HG02588 (cell line): ENCODE data around the gene CENPX.
"Not testable (repeated sequence)": the region's sequence is repeated elsewhere in the genome, so short reads cannot be mapped to it uniquely, and the experiment has no call there.

Source experiments
- ATAC-seq: cut with Tn5 transposase; IDR thresholded peaks from one replicate; pipeline ENCODE4 v1.9.1; 2021; ENCODE audit warnings: mild to moderate bottlenecking, moderate library complexity; ENCODE audit not compliant: unreplicated experiment

CENPX gene

DNA sequence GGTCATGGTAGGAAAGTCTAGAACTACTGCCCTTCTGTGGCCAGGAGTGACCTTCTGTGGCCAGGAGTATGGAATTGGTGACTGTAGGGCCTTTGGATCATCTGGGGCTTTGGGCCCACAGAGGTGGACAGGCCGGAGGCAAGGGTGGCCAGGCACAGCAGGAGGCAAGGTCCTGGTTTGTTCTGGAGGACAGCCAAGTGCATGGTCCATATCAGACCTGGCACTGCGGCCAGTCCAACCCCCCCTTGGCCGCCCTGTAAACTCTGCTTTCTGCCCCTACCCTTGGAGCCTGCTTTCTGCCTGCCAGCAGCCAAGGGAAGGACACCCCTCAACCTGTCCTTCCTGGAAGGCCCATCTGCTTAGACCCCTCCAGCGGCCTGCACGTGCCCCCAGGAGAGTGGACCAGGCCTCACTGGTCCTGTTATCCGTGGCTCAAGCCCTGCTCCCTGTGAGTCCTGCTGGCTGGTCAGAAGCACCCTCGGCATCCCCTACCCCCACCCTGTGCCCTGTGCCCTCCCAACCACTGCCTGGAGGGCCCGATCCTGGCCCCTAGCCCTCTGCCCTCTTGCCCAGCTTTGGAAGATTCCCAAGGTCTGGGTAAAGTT is 17.1 kb upstream of the CENPX start:
- ATAC-seq: no peak

DNA sequence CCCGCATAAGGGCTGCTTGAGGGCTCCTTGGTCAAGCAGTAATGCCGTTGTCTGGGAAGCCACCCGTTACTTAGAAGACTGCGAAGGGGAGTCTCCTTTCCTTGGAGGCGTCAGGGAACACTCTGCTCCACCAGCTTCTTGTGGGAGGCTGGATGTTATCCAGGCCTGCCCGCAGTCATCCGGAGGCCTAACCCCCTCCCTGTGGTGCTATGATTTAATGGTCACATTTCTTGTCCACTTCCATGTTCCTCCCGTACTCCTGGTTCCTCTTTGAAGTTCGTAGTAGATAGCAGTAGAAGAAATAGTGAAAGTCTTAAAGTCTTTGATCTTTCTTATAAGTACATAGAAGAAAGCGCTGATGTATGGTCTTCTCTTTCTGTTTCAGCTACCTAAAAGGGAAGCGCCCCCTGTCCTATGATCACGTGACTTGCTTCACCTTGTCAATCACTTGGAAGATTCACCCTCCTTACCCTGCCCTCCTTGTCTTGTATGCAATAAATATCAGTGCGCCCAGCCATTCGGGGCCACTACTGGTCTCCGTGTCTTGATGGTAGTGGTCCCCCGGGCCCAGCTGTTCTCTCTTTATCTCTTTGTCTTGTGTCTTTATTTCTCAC is 16.2 kb upstream of the CENPX start:
- not testable (repeated sequence) for ATAC-seq

DNA sequence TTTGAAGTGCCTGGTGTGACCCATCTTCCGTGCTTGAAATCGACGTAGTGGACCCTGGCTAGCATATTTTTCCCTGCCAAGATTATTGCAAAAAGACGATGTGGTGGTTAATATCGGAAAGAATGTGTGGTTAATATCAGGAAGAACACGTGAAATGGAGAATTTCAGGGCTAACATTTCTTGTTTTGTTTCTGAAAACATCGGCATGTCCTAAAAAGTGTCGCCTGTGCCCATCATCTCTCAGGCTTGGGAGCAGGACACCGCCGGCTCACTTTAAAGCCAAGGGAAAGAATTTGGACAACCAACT is 15.2 kb upstream of the CENPX start:
- ATAC-seq: no peak

DNA sequence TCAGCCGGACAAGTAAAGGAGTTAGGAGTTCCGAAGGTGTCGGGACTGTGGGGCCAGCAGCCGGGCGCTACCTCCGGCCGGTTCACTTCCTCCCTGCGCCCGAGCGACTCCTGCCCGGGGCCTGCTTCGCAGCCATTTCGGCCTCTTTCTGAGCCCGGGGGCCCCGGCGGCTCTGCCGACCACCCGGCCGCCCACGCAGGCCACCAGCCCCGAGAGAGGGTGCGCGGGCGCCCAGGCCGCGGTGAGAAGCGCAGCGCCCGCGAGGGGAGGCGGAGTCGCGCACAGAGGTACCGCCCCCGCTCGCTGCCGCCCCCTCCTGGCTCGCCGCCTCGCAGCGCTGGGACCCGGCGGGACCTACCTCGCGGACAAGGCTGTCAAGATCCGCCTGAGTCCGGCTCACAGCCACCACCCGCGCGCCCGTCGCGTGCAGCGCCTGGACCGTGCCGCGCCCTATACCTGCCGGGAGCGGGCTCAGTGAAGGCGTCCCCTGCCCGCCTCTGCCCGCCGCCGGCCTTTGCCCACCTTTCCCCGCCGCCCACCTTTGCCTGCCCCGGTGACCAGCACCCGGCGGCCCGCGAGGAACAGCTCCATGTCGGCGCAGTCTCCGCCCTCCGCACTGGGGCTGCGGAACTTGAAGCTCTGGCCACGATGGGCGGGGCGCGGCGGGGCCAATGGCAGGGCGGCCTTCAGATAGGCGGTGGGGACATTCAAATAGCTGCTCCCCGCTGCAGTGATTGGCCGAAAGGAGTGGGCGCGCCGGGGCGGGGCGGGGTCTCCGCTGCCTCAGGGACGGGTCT is 14.6 kb upstream of the CENPX start, which contains the start of gene DCXR:
Gene DCXR (minus strand): TSS at position 606 of the 797 bp plus-strand sequence. CDS start 15 bp downstream, at position 591.
- ATAC-seq: peak; percentile 81

DNA sequence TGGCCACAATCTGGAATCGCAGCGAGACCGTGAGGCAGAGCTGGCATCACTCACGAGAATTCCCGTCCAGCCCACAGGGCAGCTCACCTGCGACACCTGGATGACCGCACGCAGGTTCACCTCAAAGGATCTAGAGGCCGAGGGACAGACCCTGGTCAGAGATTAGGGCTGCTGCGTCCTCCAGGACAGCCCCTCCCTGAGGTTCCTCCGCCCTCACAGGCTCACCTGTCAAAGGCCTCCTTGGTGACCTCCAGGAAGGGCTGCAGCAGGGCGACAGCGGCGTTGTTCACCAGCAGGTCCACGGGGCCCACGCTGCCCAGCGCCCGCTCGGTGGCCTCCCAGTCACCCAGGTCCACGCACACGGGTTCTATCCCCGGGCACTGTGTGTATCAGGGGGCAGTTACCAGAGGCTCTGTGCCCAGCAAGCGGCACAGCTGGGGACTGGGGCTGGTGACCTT is 14.0 kb upstream of the CENPX start:
- ATAC-seq: no peak

DNA sequence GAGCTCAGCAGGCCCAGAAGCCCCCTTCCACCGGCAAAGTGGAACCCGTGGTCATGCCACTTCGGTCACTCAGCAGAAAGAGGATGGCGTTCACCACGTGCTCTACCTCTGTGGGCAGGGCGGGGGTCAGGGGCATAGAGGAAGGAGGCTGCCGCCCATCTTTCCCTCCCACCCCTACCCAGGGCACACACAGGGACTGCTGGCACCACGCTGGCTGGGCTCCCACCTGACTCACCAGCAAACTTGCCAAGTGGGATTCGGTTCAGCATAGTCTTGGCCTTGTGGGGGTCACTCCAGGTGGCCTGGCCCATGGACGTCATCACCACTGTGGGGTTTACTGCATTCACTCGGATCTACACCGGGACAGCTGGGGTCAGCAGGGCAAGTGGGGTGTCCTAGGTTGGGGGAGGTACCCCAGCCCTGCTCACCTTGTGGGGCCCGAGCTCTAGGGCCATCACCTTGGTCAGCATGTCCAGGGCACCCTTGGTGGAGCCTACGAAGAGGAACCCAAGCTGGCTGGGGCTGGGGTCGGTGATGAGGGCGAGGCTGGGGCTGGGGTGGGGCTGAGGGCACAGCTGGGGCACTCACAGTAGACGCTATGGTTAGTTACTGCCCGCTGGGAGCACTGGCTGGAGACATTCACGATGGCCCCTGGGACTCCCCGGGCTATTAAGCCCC is 13.4 kb upstream of the CENPX start:
- ATAC-seq: no peak

DNA sequence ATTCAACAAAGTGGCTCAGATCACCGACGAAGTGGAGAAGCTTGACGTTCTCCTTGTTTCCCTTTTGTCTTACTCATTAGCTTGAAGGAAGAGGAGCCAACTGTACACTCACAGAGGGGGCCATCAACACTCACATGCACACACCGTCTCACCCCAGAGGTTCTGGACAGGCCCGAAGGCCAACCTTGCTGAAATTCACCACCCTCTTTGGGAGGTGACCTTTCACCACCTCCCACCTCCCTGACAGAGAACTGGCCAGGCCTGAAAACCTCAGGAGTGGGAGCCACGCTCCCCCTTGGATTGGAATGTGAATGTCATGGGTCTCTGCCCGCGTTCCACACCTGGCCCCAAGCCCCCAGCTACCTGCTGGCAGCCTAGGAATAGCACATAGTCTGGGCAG is 12.8 kb upstream of the CENPX start:
- no peak for ATAC-seq

DNA sequence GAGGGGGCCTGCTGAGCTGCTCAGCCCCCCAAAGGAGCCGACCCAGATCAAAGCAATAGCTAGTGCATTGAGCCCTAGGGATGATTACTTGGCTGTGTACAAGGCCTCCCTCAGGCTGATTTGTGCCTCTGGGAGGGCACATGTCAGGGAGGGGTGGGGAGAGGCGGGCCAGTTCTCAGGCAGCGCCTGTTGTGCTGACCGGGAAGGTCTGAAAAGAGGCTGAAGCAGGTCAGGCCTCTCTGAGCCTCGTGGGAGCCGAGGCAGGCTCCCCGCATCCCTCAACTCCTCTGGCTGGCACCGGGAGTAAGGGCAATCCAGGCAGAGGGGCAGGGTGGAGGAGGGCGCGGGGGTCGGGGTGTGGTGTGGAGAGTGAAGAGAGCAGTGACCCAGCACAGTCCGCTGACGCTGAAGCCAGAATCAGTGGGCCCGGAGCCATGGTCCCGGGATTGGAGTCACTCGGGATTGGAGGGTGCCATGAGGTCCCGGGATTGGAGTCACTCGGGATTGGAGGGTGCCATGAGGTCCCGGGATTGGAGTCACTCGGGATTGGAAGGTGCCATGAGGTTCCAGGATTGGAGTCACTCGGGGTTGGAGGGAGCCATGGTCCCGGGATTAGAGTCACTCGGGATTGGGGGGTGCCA is 11.8 kb upstream of the CENPX start:
- no peak for ATAC-seq

DNA sequence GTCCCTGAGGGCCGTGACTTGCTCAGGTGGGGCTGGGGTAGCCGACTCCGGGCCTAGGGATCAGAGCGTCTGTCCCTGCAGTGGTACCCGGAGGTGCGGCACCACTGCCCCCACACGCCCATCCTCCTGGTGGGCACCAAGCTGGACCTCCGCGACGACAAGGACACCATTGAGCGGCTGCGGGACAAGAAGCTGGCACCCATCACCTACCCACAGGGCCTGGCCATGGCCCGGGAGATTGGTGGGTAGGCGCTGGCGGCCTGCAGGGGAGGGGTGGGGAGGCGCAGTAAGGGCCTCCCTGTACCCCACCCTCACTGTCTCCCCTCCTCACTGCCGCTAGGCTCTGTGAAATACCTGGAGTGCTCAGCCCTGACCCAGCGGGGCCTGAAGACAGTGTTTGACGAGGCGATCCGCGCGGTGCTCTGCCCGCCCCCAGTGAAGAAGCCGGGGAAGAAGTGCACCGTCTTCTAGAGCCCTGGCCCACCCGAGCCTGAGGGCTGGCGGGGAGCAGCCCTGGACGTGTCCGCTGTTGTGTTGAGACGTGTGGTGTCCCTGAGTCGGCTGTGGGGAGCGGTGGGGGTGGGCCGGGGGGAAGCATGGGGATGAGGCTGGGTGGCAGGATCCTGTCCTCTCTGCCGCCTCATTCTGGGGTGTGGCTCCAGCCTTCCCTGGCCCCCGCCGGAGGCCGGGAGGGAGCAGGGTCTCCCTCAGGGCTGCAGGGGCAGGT is 10.8 kb upstream of the CENPX start:
- ATAC-seq: no peak

DNA sequence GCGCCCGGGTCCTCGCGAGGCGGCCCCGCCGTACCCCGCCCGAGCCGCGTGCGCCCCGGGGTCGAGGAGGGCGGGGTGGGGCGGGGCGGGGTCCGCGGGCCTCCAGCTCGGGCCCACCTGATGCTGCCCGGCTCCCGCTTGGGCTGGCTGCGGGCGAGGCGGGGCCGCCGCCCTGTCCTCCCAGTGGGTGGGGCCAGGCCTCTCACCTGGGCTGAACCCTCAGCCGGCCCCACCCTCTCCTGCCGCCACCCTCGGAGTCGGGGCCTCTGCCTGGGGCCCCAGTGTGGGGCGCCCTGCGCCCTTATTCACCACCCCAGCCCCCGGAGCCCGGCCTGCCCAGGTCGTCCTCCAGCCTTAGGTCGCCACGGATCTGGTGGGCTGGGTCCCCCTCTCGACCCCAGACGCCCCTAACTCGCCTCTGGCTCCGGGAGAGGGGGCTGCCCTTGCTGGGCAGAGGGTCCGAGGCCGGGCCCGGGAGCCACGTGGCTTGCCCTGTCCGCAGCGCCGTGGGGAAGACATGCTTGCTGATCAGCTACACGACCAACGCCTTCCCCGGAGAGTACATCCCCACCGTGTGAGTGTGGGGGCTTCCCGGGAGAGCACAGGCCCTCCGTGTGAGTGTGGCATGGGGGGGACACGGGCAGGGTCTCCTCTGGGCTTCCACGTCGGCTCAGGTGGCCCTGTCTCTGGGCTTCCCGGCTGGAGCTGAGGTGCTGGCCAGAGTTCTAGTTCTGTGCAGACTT is 9.4 kb upstream of the CENPX start:
- no peak for ATAC-seq

DNA sequence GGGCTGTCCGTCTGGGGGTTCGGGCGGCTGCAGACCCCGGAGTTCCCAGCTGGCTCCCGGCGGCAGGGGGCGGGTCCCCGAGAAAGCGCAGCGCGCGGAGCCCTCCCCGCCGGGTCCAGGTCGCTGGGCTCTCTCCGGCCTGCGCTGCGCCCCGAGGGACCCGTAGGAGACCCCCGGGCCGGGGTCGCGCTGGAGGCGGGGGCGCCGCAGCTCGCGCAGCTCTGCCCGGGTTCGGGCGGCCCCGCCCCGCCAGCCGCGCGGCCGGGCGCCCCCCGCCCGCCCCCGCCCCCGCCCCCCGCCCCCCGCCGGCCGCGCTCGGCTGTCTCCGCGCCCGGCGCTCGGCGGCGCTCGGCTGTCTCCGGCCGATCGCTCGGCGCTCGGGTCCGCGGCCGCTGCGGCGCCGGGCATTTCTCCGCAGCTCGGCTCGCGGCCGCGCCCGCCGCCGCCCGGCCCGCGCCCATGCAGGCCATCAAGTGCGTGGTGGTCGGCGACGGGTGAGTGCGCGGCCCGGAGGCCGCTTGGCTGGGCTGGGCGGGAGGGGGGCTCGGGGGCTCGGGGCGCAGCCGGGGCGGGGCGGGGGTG is 8.7 kb upstream of the CENPX start, which contains the start of gene RAC3:
Gene RAC3 (plus strand): TSS at position 376 of the 582 bp plus-strand sequence. CDS start 84 bp downstream, at position 460.
- no peak for ATAC-seq

DNA sequence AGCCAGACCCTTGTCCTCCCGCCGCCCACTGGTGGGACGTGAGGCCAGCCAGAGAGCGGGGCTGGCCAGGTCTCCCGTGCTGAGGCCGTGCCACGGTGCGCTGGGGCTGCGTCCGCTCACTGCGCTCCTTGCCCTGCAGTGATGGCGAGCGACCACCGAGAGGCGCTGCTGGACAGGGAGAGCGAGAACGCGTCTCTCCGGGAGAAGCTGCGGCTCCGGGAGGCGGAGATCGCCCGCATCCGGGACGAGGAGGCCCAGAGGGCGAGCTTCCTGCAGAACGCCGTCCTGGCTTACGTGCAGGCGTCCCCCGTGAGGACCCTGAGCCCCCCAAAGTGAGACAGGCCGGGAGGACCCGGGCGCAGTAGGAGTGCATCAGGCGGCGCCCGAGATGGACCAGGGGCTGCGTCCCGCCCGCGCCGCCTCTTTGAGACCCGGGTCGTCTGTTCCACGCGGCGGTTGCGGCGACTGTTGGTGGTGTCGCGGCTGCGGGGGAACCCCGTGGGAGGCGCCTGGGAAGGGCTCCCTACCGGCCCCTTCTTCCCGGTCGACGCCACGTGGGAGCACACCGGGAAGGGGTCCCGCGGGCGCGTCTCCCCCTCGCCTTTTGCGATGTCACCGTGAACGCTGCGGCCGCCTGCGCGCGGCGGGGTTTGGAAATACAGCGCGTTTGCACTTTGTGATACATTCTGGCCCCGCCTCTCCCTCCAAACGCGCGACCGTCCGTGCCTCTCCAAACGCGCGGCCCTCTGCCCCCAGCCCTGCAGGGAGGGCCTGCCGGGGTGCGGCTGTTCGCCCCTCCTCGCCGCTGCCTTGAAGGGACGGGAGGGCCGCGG is 8.0 kb upstream of the CENPX start:
- ATAC-seq: peak; percentile 48

DNA sequence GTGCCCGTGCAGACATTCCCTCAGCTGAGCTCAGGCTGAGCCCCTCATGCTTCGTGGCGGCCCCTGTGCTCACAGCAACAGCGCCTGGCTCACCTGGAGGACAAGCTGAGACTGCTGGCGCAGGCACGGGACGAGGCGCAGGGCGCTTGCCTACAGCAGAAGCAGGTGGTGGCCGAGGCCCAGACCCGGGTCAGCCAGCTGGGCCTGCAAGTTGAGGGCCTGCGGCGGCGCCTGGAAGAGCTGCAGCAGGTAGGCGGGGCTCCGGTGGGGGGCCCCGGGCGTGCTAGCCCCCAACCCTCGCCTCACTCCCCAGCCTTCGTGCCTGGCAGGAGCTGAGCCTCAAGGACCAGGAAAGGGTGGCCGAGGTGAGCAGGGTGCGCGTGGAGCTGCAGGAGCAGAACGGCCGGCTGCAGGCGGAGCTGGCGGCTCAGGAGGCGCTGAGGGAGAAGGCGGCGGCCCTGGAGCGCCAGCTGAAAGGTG is 7.4 kb upstream of the CENPX start:
- ATAC-seq: no peak

DNA sequence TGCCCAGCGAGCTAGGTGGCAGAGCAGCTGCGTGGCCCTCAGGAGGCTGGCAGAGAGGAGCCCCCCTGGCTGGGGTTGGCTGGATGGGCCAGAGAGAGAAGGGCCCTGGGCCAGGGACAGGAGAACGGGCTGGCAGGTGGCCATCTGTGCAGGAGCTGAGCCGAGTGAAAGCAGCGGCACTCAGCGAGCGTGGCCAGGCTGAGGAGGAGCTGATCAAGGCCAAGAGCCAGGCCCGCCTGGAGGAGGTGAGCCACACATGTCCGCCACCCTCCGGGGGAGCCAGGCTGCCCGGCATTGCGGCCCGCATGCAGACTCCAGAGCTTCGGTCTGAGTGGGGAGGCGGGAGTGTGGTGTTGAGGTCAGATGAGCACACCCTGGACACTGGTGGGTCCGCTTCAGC is 6.7 kb upstream of the CENPX start:
- ATAC-seq: no peak

DNA sequence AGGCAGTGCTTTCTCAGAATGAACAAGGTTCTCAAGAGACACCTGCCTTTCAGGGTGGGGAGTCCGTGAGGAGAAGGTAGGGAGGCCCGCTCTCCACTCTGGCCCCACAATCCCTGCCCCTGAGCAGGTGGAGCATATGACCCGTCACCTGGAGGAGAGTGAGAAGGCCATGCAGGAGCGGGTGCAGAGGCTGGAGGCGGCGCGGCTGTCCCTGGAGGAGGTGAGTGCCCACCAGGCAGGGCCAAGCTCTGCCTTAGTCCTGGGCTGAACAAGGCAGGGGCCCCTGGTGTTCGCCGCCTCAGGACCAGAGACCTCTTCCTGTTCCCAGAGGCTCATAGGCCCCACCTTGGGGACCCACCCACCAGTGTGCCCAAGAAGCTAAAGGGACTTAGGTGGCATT is 6.3 kb upstream of the CENPX start:
- ATAC-seq: no peak

DNA sequence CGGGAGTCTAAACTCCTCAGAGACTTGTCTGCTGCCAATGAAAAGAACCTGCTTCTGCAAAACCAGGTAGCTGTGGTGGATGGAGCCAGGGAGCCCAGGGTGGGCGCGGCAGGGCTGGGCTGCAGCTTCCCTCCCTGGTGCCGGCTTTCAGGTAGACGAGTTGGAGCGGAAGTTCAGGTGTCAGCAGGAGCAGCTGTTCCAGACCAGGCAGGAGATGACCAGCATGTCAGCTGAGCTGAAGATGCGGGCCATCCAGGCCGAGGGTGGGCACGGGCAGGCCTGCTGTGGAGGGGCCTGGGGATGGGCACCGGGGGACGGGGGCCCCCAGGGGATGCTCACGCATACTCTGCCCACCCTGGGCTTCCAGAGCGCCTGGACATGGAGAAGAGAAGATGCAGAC is 5.6 kb upstream of the CENPX start:
- no peak for ATAC-seq

DNA sequence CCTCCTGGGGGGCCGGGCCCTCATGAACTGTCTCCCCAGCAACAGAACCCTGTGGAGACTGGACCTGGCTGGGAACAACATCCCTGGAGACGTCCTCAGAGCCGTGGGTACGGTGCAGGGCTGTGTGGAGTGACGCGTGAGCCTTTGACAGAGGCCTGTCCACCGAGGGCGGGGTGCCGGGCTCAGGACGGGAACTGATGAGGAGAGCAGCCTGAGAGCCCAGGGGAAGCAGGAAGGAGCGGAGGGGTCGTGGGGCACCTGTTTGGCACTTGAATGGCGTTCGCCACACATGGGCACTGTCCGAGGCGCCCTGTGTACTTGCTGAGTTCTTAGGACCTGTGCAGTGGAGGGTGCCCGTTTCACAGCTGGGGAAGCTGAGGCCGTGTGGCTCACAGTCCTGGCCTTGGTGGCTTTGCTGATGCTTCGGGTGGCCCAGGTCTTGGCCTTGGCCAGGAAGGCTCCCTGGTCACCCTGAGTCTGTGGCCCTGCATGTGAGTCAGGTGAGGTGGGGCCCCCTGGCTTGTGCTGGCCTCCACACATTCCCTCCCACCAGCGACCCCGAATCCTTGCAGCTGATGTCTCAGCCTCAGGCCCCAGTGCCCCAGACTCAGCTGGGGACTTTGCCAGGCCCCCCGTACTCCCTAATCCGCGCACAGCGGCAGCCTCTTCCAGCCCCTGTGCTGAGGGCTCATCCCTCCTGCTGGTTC is 2.9 kb upstream of the CENPX start:
- ATAC-seq: no peak

DNA sequence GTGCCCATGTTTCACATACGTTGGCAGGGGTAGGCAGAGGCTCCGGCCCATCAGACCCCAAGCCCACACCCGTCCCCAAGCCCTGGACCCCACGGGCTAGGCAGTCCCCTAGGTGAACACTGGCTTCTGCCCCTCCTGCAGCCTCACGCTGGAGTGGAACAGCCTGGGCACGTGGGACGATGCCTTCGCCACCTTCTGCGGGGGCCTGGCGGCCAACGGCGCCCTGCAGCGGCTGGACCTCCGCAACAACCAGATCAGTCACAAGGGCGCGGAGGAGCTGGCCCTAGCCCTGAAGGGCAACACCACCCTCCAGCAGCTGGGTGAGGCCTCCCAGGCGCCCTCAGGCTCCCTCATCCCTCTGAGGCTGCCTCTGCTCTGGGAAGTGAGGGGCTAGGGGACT is 2.2 kb upstream of the CENPX start:
- no peak for ATAC-seq
